Measurements from ENCODE around the gene PSMD5.

DNA sequence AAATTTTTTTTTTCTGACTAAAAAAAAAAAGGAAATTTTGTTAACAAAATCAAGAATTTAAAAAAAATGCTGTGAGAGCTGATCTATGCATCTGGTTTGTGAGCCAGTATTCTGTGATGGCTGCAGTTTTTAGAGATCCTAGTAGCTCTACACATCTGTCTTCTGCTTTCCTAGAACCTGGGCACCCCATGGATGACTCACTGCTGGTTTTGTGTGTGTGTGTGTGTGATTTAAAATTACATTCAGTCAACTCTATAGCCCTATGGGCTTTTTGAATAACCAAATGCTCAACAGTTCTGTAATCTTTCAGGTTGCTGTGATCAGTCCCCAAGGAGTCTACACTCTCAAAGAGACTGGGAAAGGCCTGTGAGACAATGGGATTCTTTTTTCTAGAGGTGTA is 2.5 kb upstream of the PSMD5 start:
- TF ChIP-seq ZNF565 (CRISPR knock-in tag; conservative IDR thresholded peaks at IDR 0.05; ENCODE audit: low read depth) = no peak
- TF ChIP-seq, protein P1, sequence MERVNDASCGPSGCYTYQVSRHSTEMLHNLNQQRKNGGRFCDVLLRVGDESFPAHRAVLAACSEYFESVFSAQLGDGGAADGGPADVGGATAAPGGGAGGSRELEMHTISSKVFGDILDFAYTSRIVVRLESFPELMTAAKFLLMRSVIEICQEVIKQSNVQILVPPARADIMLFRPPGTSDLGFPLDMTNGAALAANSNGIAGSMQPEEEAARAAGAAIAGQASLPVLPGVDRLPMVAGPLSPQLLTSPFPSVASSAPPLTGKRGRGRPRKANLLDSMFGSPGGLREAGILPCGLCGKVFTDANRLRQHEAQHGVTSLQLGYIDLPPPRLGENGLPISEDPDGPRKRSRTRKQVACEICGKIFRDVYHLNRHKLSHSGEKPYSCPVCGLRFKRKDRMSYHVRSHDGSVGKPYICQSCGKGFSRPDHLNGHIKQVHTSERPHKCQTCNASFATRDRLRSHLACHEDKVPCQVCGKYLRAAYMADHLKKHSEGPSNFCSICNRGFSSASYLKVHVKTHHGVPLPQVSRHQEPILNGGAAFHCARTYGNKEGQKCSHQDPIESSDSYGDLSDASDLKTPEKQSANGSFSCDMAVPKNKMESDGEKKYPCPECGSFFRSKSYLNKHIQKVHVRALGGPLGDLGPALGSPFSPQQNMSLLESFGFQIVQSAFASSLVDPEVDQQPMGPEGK (CRISPR knock-in tag; IDR thresholded peaks at IDR 0.05; ENCODE audit: borderline replicate concordance) = no peak
- TF ChIP-seq ZFP3 (CRISPR knock-in tag; IDR thresholded peaks at IDR 0.05) = no peak
- TF ChIP-seq PPARA (CRISPR knock-in tag; IDR thresholded peaks at IDR 0.05; ENCODE audit: borderline replicate concordance) = no peak
- TF ChIP-seq, protein P2, sequence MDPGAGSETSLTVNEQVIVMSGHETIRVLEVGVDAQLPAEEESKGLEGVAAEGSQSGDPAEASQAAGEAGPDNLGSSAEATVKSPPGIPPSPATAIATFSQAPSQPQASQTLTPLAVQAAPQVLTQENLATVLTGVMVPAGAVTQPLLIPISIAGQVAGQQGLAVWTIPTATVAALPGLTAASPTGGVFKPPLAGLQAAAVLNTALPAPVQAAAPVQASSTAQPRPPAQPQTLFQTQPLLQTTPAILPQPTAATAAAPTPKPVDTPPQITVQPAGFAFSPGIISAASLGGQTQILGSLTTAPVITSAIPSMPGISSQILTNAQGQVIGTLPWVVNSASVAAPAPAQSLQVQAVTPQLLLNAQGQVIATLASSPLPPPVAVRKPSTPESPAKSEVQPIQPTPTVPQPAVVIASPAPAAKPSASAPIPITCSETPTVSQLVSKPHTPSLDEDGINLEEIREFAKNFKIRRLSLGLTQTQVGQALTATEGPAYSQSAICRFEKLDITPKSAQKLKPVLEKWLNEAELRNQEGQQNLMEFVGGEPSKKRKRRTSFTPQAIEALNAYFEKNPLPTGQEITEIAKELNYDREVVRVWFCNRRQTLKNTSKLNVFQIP (CRISPR knock-in tag; IDR thresholded peaks at IDR 0.05; ENCODE audit: borderline replicate concordance, low read depth) = no peak
- TF ChIP-seq, protein P3, sequence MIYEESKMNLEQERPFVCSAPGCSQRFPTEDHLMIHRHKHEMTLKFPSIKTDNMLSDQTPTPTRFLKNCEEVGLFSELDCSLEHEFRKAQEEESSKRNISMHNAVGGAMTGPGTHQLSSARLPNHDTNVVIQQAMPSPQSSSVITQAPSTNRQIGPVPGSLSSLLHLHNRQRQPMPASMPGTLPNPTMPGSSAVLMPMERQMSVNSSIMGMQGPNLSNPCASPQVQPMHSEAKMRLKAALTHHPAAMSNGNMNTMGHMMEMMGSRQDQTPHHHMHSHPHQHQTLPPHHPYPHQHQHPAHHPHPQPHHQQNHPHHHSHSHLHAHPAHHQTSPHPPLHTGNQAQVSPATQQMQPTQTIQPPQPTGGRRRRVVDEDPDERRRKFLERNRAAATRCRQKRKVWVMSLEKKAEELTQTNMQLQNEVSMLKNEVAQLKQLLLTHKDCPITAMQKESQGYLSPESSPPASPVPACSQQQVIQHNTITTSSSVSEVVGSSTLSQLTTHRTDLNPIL (CRISPR knock-in tag; IDR thresholded peaks at IDR 0.05; ENCODE audit: low read depth) = no peak
- no peak for TF ChIP-seq ESRRG (CRISPR knock-in tag; IDR thresholded peaks at IDR 0.05)
- no peak for TF ChIP-seq RARB (CRISPR knock-in tag; IDR thresholded peaks at IDR 0.05)

Data from SK-N-SH treated with all-trans-retinoic acid at 6 μM for 48 hours (cell line).